Measurements from ENCODE around the gene KRTAP10-6.

The KRTAP10-6 gene

GRCh38 chr21:44599264-44600029, 7.1 kb upstream of the KRTAP10-6 start:
- Histone ChIP-seq H3K9me3 (ENCODE audit: insufficient read depth, low read depth, low read length) (no peaks in the 10 kb centered on the region), H3K36me3 (ENCODE audit: insufficient read depth, low read length) (no peaks in the 10 kb centered on the region), H3K79me2 (ENCODE audit: insufficient read depth, low read length) (no peaks in the 10 kb centered on the region), H3K9ac (ENCODE audit: low read depth, low read length, poor library complexity, severe bottlenecking) (no peak overlapping the region), H3K4me2 (ENCODE audit: low read depth, low read length, poor library complexity, severe bottlenecking) (no peak overlapping the region), H3K4me1 (ENCODE audit: insufficient read depth, low read length, poor library complexity, severe bottlenecking) (no peaks in the 10 kb centered on the region), H3K27me3 (ENCODE audit: insufficient read depth, low read length, poor library complexity, severe bottlenecking) (no peaks in the 10 kb centered on the region), H3K4me3 (ENCODE audit: low read length, poor library complexity, severe bottlenecking) (no peak overlapping the region), H4K20me1 (ENCODE audit: insufficient read depth, low read length, poor library complexity, severe bottlenecking) (no peaks in the 10 kb centered on the region), H3K9me2 (replicated peaks; ENCODE audit: low read depth, low read length) (no peaks in the 10 kb centered on the region), H2AFZ (ENCODE audit: low read length) (no peak overlapping the region), H3F3A (ENCODE audit: low read depth) (no peaks in the 10 kb centered on the region)
- no peak for TF ChIP-seq EZH2phosphoT487 (IDR thresholded peaks at IDR 0.05; ENCODE audit: borderline replicate concordance)

GRCh38 chr21:44598061-44598460, 5.8 kb upstream of the KRTAP10-6 start:
- TF ChIP-seq EZH2phosphoT487 (IDR thresholded peaks at IDR 0.05; ENCODE audit: borderline replicate concordance) = no peak
- TF ChIP-seq CTCF (conservative IDR thresholded peaks at IDR 0.05; ENCODE audit: low read length) = no peak
- Histone ChIP-seq H3K9me3 (ENCODE audit: insufficient read depth, low read depth, low read length) (no peaks in the 10 kb centered on the region), H3F3A (ENCODE audit: low read depth) (no peaks in the 10 kb centered on the region), H4K20me1 (ENCODE audit: insufficient read depth, low read length, poor library complexity, severe bottlenecking) (no peaks in the 10 kb centered on the region), H3K27me3 (ENCODE audit: insufficient read depth, low read length, poor library complexity, severe bottlenecking) (no peaks in the 10 kb centered on the region), H3K79me2 (ENCODE audit: insufficient read depth, low read length) (no peaks in the 10 kb centered on the region), H3K9me2 (replicated peaks; ENCODE audit: low read depth, low read length) (no peaks in the 10 kb centered on the region), H3K36me3 (ENCODE audit: insufficient read depth, low read length) (no peaks in the 10 kb centered on the region), H3K9ac (ENCODE audit: low read depth, low read length, poor library complexity, severe bottlenecking) (no peak overlapping the region), H3K4me3 (ENCODE audit: low read length, poor library complexity, severe bottlenecking) (no peak overlapping the region), H3K4me2 (ENCODE audit: low read depth, low read length, poor library complexity, severe bottlenecking) (no peak overlapping the region), H2AFZ (ENCODE audit: low read length) (no peak overlapping the region), H3K4me1 (ENCODE audit: insufficient read depth, low read length, poor library complexity, severe bottlenecking) (no peaks in the 10 kb centered on the region)

GRCh38 chr21:44596068-44596725, 3.9 kb upstream of the KRTAP10-6 start:
- H3K4me3 ChIP-seq (ENCODE audit: low read length, poor library complexity, severe bottlenecking) = no peak overlapping the region
- H3K9me2 ChIP-seq (replicated peaks; ENCODE audit: low read depth, low read length) = no peaks in the 10 kb centered on the region
- no peak for TF ChIP-seq CTCF (conservative IDR thresholded peaks at IDR 0.05; ENCODE audit: low read length)
- no peak for TF ChIP-seq EZH2phosphoT487 (IDR thresholded peaks at IDR 0.05; ENCODE audit: borderline replicate concordance)
- H3K9me3 ChIP-seq (ENCODE audit: insufficient read depth, low read depth, low read length) = no peaks in the 10 kb centered on the region
- no peaks in the 10 kb centered on the region for H3K27me3 ChIP-seq (ENCODE audit: insufficient read depth, low read length, poor library complexity, severe bottlenecking)
- H3K36me3 ChIP-seq (ENCODE audit: insufficient read depth, low read length) = no peaks in the 10 kb centered on the region
- no peaks in the 10 kb centered on the region for H3F3A ChIP-seq (ENCODE audit: low read depth)
- H4K20me1 ChIP-seq (ENCODE audit: insufficient read depth, low read length, poor library complexity, severe bottlenecking) = no peaks in the 10 kb centered on the region
- H3K9ac ChIP-seq (ENCODE audit: low read depth, low read length, poor library complexity, severe bottlenecking) = no peak overlapping the region
- H3K4me1 ChIP-seq (ENCODE audit: insufficient read depth, low read length, poor library complexity, severe bottlenecking) = no peaks in the 10 kb centered on the region
- H2AFZ ChIP-seq (ENCODE audit: low read length) = no peak overlapping the region
- H3K4me2 ChIP-seq (ENCODE audit: low read depth, low read length, poor library complexity, severe bottlenecking) = no peak overlapping the region
- H3K79me2 ChIP-seq (ENCODE audit: insufficient read depth, low read length) = no peaks in the 10 kb centered on the region

Data from Loucy (cell line).